ENCODE data around the gene CCNY. TPM values are rescaled to one million over a fixed set of nuclear protein-coding genes. Genes with fewer than 3 reads are reported as not detected.
A peak's percentile ranks its signal among the peaks of the same experiment; 100 is the strongest.

Gene CCNY
- total and polyA plus RNA-seq, 2 of the 13 experiments (the other 11 are each of a cell fraction or from before 2014, with no cell fraction given) = 48.2 to 54.7 TPM

GRCh38 chr10:35359873-35360272 lies 23.6 kb downstream of the CCNY start:
- Histone ChIP-seq H3K27ac (ENCODE audit: extremely low read length, insufficient read depth, low read length) (no peak overlapping the region), H3K27me3 (ENCODE audit: control insufficient read depth in 1 of 2, insufficient read depth in 2 of 2, low read length in 2 of 2) (no peaks in the 10 kb centered on the region), H3K4me2 (ENCODE audit: low read depth, low read length) (no peak overlapping the region), H2AFZ (ENCODE audit: low read length) (no peak overlapping the region), H3K36me3 (replicated peaks in 1 of 2; ENCODE audit: control insufficient read depth in 1 of 2, insufficient read depth in 2 of 2, low read length in 2 of 2) (no peaks in the 10 kb centered on the region; a peak in 1 of 5 replicates), H3K4me3 (replicated peaks in 1 of 3; ENCODE audit: insufficient read depth in 1 of 3, low read depth in 2 of 3, low read length in 3 of 3) (no peak overlapping the region), H3K4me1 (ENCODE audit: insufficient read depth, low read length) (peaks cover 44% of the 10 kb centered on the region), H3K79me2 (ENCODE audit: insufficient read depth, low read length) (peaks cover 89% of the 10 kb centered on the region), H3K9me3 (ENCODE audit: low read length) (no peaks in the 10 kb centered on the region), H4K20me1 (ENCODE audit: insufficient read depth, low read length) (no peaks in the 10 kb centered on the region; the same call in 1 of the 2 replicates), H3K9ac (ENCODE audit: insufficient read depth, low read depth, low read length) (no peak overlapping the region)
- WGBS (ENCODE audit: low lambda C conversion rate) = 96% methylated on average over 4 of the region's 4 CpGs
- TF ChIP-seq, protein P1, sequence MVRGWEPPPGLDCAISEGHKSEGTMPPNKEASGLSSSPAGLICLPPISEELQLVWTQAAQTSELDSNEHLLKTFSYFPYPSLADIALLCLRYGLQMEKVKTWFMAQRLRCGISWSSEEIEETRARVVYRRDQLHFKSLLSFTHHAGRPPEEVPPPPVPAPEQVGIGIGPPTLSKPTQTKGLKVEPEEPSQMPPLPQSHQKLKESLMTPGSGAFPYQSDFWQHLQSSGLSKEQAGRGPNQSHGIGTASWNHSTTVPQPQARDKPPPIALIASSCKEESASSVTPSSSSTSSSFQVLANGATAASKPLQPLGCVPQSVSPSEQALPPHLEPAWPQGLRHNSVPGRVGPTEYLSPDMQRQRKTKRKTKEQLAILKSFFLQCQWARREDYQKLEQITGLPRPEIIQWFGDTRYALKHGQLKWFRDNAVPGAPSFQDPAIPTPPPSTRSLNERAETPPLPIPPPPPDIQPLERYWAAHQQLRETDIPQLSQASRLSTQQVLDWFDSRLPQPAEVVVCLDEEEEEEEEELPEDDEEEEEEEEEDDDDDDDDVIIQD (CRISPR knock-in tag; IDR thresholded peaks at IDR 0.05; ENCODE audit: low read depth) = peak; percentile 45; the same call in 1 of the 2 replicates
- TF ChIP-seq ZNF615 (CRISPR knock-in tag; IDR thresholded peaks at IDR 0.05; ENCODE audit: borderline replicate concordance) = no peak
- TF ChIP-seq KLF16 (CRISPR knock-in tag; IDR thresholded peaks at IDR 0.05) = no peak
- no peak for TF ChIP-seq ZFP1 (CRISPR knock-in tag; IDR thresholded peaks at IDR 0.05)
- TF ChIP-seq MLLT10 (CRISPR knock-in tag; IDR thresholded peaks at IDR 0.05) = no peak
- TF ChIP-seq, protein P2, sequence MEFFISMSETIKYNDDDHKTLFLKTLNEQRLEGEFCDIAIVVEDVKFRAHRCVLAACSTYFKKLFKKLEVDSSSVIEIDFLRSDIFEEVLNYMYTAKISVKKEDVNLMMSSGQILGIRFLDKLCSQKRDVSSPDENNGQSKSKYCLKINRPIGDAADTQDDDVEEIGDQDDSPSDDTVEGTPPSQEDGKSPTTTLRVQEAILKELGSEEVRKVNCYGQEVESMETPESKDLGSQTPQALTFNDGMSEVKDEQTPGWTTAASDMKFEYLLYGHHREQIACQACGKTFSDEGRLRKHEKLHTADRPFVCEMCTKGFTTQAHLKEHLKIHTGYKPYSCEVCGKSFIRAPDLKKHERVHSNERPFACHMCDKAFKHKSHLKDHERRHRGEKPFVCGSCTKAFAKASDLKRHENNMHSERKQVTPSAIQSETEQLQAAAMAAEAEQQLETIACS (CRISPR knock-in tag; IDR thresholded peaks at IDR 0.05) = no peak
- no peak for TF ChIP-seq NR1H2 (CRISPR knock-in tag; IDR thresholded peaks at IDR 0.05; ENCODE audit: borderline replicate concordance, low read depth)
- no peak for TF ChIP-seq SRSF1 (optimal IDR thresholded peaks at IDR 0.05; ENCODE audit: low read depth, low read length)
- peak; percentile 65; the same call in 1 of the 2 replicates for TF ChIP-seq ZBTB33 (CRISPR knock-in tag; IDR thresholded peaks at IDR 0.05)
- no peak for TF ChIP-seq TFDP2 (CRISPR knock-in tag; IDR thresholded peaks at IDR 0.05)
- TF ChIP-seq CREB3 (CRISPR knock-in tag; IDR thresholded peaks at IDR 0.05) = no peak
- ChIA-PET CTCF (ENCODE audit: low intra/inter-chr PET ratio, low total read pairs) (no interaction called here), POLR2A (no interaction called here)
- BruUV-seq (replicated peaks) = no TSS peak
- ATAC-seq = no peak
- no peak for FAIRE-seq
- intact Hi-C loops (cut with micrococcal nuclease; ENCODE audit: unreplicated experiment) (no loop called here), in situ Hi-C loops (cut with HindIII; ENCODE audit: extremely low pct_ligation_motif_present, low pct_unique_long_range_greater_than_20kb) (no loop called here)
- DNase-seq (ENCODE audit: low spot score) = no peak

Measured in HepG2 (cell line).